ENCODE results near the gene NAT14.

DNA sequence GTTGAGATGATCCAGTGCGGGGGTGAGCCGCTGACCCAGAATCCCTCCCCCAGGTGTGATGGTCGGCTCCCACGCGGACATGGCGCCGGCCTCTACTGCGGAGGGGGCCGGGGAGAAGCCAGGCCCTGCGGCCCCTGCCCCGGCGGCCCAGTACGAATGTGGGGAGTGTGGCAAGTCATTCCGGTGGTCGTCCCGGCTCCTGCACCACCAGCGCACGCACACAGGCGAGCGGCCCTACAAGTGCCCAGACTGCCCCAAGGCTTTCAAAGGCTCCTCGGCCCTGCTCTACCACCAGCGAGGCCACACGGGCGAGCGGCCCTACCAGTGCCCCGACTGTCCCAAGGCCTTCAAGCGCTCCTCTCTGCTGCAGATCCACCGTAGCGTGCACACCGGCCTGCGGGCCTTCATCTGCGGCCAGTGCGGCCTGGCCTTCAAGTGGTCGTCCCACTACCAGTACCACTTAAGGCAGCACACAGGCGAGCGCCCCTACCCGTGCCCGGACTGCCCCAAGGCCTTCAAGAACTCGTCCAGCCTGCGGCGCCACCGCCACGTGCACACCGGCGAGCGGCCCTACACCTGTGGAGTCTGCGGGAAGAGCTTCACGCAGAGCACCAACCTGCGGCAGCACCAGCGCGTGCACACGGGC is 3.7 kb upstream of the NAT14 start:
- no peak for TF ChIP-seq TAF1 (IDR thresholded peaks at IDR 0.05; ENCODE audit: low read depth, low read length)
- no peak for TF ChIP-seq POLR2A (IDR thresholded peaks at IDR 0.05; ENCODE audit: low read depth, low read length)
- no peak for TF ChIP-seq POLR2AphosphoS5 (IDR thresholded peaks at IDR 0.05; ENCODE audit: low read depth, low read length)

Measured in GM12891 (cell line).